Measurements from ENCODE around the gene ACBD6.

DNA sequence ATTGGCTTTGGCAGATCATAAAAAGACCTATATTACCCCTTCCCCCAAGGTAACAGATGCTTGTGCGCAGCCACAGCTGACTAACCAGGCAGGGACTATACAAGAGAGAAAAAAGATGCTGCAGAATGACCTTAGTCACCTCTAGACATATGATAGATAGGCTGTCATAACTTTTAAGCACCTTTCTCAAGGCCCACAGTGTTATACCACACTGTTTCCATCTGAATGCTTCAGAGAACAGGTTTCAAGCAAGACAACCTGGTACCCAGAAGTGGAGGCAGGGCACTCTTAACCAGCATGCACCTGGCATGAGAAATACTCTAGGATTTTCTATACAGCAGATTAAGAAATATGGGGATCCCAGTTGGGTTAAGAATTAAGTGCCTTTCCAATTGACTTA is 43.6 kb upstream of the ACBD6 start:
- TF ChIP-seq, protein P1, sequence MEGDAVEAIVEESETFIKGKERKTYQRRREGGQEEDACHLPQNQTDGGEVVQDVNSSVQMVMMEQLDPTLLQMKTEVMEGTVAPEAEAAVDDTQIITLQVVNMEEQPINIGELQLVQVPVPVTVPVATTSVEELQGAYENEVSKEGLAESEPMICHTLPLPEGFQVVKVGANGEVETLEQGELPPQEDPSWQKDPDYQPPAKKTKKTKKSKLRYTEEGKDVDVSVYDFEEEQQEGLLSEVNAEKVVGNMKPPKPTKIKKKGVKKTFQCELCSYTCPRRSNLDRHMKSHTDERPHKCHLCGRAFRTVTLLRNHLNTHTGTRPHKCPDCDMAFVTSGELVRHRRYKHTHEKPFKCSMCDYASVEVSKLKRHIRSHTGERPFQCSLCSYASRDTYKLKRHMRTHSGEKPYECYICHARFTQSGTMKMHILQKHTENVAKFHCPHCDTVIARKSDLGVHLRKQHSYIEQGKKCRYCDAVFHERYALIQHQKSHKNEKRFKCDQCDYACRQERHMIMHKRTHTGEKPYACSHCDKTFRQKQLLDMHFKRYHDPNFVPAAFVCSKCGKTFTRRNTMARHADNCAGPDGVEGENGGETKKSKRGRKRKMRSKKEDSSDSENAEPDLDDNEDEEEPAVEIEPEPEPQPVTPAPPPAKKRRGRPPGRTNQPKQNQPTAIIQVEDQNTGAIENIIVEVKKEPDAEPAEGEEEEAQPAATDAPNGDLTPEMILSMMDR (IDR thresholded peaks at IDR 0.05; ENCODE audit: insufficient read depth, low read length), result no peak
- TF ChIP-seq REST (IDR thresholded peaks at IDR 0.05; ENCODE audit: insufficient replicate concordance, low read depth), result no peak
- TF ChIP-seq POLR2AphosphoS5 (IDR thresholded peaks at IDR 0.05; ENCODE audit: low read depth), result no peak
- TF ChIP-seq GABPA (IDR thresholded peaks at IDR 0.05; ENCODE audit: low read depth), result no peak
